ENCODE data around the gene TIGD6. TPM values are rescaled to one million over a fixed set of nuclear protein-coding genes. Genes with fewer than 3 reads are reported as not detected.

The TIGD6 gene
- total RNA-seq, 2 experiments from 2014 or later: 2.6 to 3.4 TPM

DNA sequence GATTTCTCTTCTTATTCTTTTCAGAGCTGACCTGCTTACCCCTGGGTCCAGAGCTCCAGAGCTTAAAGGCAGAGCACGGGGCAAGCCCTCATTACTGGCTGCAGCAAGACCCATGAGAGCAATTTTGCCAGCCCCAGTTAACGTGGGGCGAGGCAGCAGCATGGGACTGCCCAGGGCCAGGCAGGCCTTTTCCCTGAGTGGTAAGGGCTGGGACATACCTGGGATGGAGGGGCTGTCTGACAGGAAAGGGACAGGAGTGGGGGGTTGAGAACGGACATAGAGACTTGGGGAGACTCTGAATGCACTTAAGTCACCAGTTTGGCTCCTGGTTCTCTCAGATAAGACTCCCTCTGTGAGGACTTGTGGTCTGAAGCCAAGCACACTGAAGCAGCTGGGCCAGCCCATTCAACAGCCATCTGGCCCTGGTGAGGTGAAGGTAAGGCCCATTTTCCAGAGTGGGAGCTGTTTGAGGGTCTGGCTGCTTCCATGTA, 26.3 kb upstream of the TIGD6 start:
- ATAC-seq (ENCODE audit: low read depth): no peak
- peaks cover 30% of the 10 kb centered on the region for H3K36me3 Mint-ChIP-seq
- POLR2A ChIA-PET: interaction anchor here (0.6 to 1.0 kb wide), 2 partner anchors 26 kb away, joined by 3 read pairs; partner anchors contain the start of genes HMGXB3 and TIGD6

DNA sequence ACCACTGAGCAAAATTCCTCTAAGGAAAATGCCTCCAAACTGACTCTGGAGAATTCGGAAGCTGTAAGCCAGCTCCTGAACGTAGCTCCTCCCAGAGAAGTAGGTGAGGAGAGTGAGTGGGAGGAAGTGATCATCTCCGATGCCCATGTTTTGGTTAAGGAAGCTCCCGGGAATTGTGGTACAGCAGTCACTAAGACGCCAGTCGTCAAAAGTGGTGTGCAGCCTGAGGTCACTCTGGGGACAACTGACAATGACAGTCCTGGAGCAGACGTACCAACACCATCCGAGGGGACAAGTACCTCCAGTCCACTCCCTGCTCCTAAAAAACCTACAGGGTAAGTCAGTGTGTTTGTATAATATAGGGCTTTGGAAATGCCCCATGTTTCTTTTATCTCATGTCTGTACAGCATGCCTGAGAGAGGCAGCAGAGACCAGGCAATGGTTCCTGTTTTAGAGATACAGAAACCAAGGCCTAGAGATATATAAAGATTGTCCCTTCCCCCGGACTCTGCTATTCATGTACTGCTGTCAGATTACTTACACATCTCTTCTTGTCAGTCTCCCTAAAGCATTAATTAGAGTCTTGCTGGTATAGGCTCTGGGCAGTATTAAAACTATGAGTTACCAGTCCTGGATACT, 24.0 kb upstream of the TIGD6 start:
- H3K27ac Mint-ChIP-seq: no peak overlapping the region
- no peak overlapping the region for H3K4me3 Mint-ChIP-seq
- no peaks in the 10 kb centered on the region for H3K27me3 Mint-ChIP-seq
- no peak for ATAC-seq (ENCODE audit: low read depth)
- no peaks in the 10 kb centered on the region for H3K9me3 Mint-ChIP-seq
- H3K4me1 Mint-ChIP-seq: peaks cover 16% of the 10 kb centered on the region
- no peak for DNase-seq
- H3K36me3 Mint-ChIP-seq: peaks cover 38% of the 10 kb centered on the region
- POLR2A ChIA-PET: no interaction called here

More for the DNA sequence above, 26.3 kb upstream of the TIGD6 start:
- H3K27ac Mint-ChIP-seq: no peak overlapping the region
- H3K4me1 Mint-ChIP-seq: peaks cover 6% of the 10 kb centered on the region
- no peaks in the 10 kb centered on the region for H3K9me3 Mint-ChIP-seq
- no peak overlapping the region for H3K4me3 Mint-ChIP-seq
- no peak for DNase-seq
- no peaks in the 10 kb centered on the region for H3K27me3 Mint-ChIP-seq

- H3K36me3 Mint-ChIP-seq: peaks cover 47% of the 10 kb centered on the region
- H3K4me3 Mint-ChIP-seq: no peak overlapping the region
- no peak overlapping the region for H3K27ac Mint-ChIP-seq
- no peaks in the 10 kb centered on the region for H3K27me3 Mint-ChIP-seq
- no peaks in the 10 kb centered on the region for H3K9me3 Mint-ChIP-seq
- ATAC-seq (ENCODE audit: low read depth) (no peak), DNase-seq (no peak)
- peaks cover 16% of the 10 kb centered on the region for H3K4me1 Mint-ChIP-seq
- POLR2A ChIA-PET: interaction anchor here (0.6 kb wide), 1 partner anchor 23 kb away, joined by 3 read pairs; no protein-coding TSS in a partner anchor
These were observed 22.7 kb upstream of the TIGD6 start for GRCh38 chr5:150023136-150023535.

DNA sequence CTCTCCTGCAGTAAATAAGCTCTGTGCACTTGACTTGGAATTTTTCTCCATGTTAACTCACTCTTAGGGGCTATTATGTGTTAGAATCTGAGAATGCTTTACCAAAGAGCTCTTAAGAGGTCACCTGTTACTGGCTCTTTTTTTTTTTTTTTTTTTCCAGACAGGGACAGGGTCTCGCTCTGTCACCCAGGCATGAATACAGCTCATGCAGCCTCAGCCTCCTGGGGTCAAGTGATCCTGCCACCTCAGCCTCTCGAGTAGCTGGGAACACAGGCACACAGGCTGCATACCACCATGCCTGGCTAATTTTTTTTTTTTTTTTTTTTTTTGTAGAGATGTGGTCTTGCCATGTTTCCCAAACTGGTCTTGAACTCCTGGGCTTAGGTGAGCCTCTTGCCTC, 22.2 kb upstream of the TIGD6 start:
- H3K27ac Mint-ChIP-seq: no peak overlapping the region
- no peaks in the 10 kb centered on the region for H3K27me3 Mint-ChIP-seq
- POLR2A ChIA-PET: interaction anchor here (0.6 kb wide), 1 partner anchor 23 kb away, joined by 3 read pairs; no protein-coding TSS in a partner anchor
- ATAC-seq (ENCODE audit: low read depth) (no peak), DNase-seq (no peak)
- peaks cover 16% of the 10 kb centered on the region for H3K4me1 Mint-ChIP-seq
- no peaks in the 10 kb centered on the region for H3K9me3 Mint-ChIP-seq
- peaks cover 45% of the 10 kb centered on the region for H3K36me3 Mint-ChIP-seq
- H3K4me3 Mint-ChIP-seq: no peak overlapping the region

DNA sequence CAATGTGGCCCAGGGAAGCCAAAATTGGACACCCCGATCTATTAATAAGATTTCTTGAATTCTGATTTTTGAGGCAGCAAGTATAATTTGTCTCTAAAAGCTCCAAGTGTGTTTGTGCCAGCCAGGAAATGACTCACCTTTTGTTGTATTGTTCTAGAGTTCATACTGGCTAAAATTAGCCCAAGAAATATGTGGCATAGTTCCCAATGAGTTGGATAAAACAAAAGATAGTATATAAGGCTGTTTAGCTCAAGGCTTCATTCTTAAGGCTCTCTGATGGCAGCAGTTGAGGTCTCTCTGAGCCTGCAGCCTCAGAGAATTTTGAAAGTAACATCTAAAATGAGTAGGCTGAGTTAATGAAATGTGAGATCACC, 21.7 kb upstream of the TIGD6 start:
- H3K4me3 Mint-ChIP-seq: no peak overlapping the region
- H3K4me1 Mint-ChIP-seq: peaks cover 16% of the 10 kb centered on the region
- DNase-seq (no peak), ATAC-seq (ENCODE audit: low read depth) (no peak)
- no peaks in the 10 kb centered on the region for H3K27me3 Mint-ChIP-seq
- POLR2A ChIA-PET: no interaction called here
- peaks cover 45% of the 10 kb centered on the region for H3K36me3 Mint-ChIP-seq
- no peak overlapping the region for H3K27ac Mint-ChIP-seq
- no peaks in the 10 kb centered on the region for H3K9me3 Mint-ChIP-seq

- Mint-ChIP-seq H3K36me3 (peaks cover 45% of the 10 kb centered on the region), H3K27ac (no peak overlapping the region), H3K4me3 (no peak overlapping the region), H3K27me3 (no peaks in the 10 kb centered on the region), H3K4me1 (peaks cover 16% of the 10 kb centered on the region), H3K9me3 (no peaks in the 10 kb centered on the region)
- POLR2A ChIA-PET: interaction anchor here (0.7 to 0.9 kb wide), 2 partner anchors 15 to 23 kb away, joined by 3 read pairs; no protein-coding TSS in a partner anchor
- ATAC-seq (ENCODE audit: low read depth) (no peak), DNase-seq (no peak)
These were observed 21.2 kb upstream of the TIGD6 start for GRCh38 chr5:150021491-150022157.

GRCh38 chr5:150020249-150020648, 19.8 kb upstream of the TIGD6 start:
- no peak for ATAC-seq (ENCODE audit: low read depth)
- POLR2A ChIA-PET: interaction anchor here (0.6 to 1.2 kb wide), 3 partner anchors 20 to 469 kb away, joined by 3 to 4 read pairs (median 4); partner anchors contain the start of genes CSNK1A1, HMGXB3 and TIGD6
- peaks cover 16% of the 10 kb centered on the region for H3K4me1 Mint-ChIP-seq
- H3K27ac Mint-ChIP-seq: peak overlapping the region; percentile 77
- H3K27me3 Mint-ChIP-seq: no peaks in the 10 kb centered on the region
- peaks cover 6% of the 10 kb centered on the region for H3K9me3 Mint-ChIP-seq
- H3K4me3 Mint-ChIP-seq: no peak overlapping the region
- DNase-seq: no peak
- H3K36me3 Mint-ChIP-seq: peaks cover 53% of the 10 kb centered on the region

DNA sequence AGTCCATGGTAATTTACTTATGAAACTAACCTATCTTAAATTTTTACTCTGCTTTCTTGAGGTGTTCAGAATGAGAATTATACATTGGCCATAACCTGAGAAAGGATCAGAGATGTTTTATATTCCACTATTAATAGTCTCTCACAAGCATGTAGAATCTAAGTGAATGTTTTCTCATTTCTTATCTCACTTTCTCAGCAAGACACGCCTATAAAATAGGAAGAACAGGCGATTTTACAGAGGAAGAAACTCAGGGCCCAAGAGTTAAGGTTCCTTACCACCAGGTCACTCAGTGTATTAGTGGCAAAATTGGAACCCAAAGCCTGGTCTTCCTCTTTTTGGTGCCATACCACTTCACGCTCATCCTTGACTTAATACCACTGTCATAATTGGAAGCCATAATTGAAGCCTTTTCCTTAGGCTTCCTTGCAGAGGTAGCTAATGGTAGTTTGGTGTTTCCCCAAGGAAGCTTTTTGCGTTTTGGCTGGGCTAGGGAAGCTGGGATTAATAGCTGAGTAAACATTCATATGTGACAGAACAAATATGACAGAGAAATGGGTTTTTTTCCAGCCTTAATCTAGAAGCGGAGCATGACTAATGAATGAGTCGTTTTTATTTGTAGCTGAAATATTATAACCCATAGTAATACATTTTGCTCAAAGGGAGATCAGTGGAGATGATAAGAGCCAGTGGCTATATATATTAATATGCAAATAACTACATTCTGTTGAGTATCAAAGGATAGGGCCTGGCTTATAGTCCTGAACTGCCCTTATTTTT, 17.0 kb upstream of the TIGD6 start:
- no peak for ATAC-seq (ENCODE audit: low read depth)
- peaks cover 71% of the 10 kb centered on the region for H3K36me3 Mint-ChIP-seq
- no peak overlapping the region for H3K27ac Mint-ChIP-seq
- H3K4me3 Mint-ChIP-seq: no peak overlapping the region
- DNase-seq: no peak
- peaks cover 6% of the 10 kb centered on the region for H3K9me3 Mint-ChIP-seq
- no peaks in the 10 kb centered on the region for H3K27me3 Mint-ChIP-seq
- POLR2A ChIA-PET: no interaction called here
- peaks cover 16% of the 10 kb centered on the region for H3K4me1 Mint-ChIP-seq

GRCh38 chr5:150016537-150016936, 16.1 kb upstream of the TIGD6 start:
- no peak for ATAC-seq (ENCODE audit: low read depth)
- Mint-ChIP-seq H3K27me3 (no peaks in the 10 kb centered on the region), H3K4me3 (no peak overlapping the region), H3K36me3 (peaks cover 68% of the 10 kb centered on the region), H3K9me3 (peaks cover 6% of the 10 kb centered on the region), H3K27ac (no peak overlapping the region), H3K4me1 (peaks cover 8% of the 10 kb centered on the region)
- POLR2A ChIA-PET: interaction anchor here (0.6 kb wide), 1 partner anchor 12 kb away, joined by 5 read pairs; no protein-coding TSS in a partner anchor
- no peak for DNase-seq

DNA sequence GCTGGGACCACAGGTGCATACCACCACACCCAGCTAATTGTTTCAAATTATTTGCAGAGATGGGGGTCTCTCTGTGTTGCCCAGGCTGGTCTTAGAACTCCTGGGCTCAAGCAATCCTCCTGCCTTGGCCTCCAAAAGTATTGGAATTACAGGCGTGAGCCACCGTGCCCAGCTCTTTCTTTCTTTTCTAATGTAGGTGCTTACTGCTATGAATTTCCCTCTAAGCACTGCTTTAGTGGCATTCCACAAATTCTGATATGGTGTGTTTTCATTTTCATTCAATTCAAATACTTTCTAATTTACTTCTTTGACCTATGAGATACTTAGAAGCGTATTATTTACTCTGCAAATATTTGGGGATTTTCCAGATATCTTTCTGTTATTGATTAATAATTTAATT, 15.0 kb upstream of the TIGD6 start:
- Mint-ChIP-seq H3K4me1 (peaks cover 6% of the 10 kb centered on the region), H3K27me3 (no peaks in the 10 kb centered on the region), H3K4me3 (no peak overlapping the region), H3K9me3 (peaks cover 6% of the 10 kb centered on the region), H3K36me3 (peaks cover 68% of the 10 kb centered on the region), H3K27ac (no peak overlapping the region)
- ATAC-seq (ENCODE audit: low read depth) (no peak), DNase-seq (no peak)
- POLR2A ChIA-PET: no interaction called here

GRCh38 chr5:150014456-150014855, 14.0 kb upstream of the TIGD6 start:
- H3K9me3 Mint-ChIP-seq: peaks cover 6% of the 10 kb centered on the region
- POLR2A ChIA-PET: no interaction called here
- no peak overlapping the region for H3K27ac Mint-ChIP-seq
- ATAC-seq (ENCODE audit: low read depth) (no peak), DNase-seq (no peak)
- H3K4me3 Mint-ChIP-seq: no peak overlapping the region
- peaks cover 65% of the 10 kb centered on the region for H3K36me3 Mint-ChIP-seq
- H3K4me1 Mint-ChIP-seq: no peaks in the 10 kb centered on the region
- no peaks in the 10 kb centered on the region for H3K27me3 Mint-ChIP-seq

GRCh38 chr5:150013931-150014330, 13.5 kb upstream of the TIGD6 start:
- peaks cover 60% of the 10 kb centered on the region for H3K36me3 Mint-ChIP-seq
- H3K4me3 Mint-ChIP-seq: no peak overlapping the region
- no peaks in the 10 kb centered on the region for H3K27me3 Mint-ChIP-seq
- H3K9me3 Mint-ChIP-seq: peaks cover 6% of the 10 kb centered on the region
- H3K4me1 Mint-ChIP-seq: no peaks in the 10 kb centered on the region
- no peak overlapping the region for H3K27ac Mint-ChIP-seq
- ATAC-seq (ENCODE audit: low read depth) (no peak), DNase-seq (no peak)
- POLR2A ChIA-PET: no interaction called here

DNA sequence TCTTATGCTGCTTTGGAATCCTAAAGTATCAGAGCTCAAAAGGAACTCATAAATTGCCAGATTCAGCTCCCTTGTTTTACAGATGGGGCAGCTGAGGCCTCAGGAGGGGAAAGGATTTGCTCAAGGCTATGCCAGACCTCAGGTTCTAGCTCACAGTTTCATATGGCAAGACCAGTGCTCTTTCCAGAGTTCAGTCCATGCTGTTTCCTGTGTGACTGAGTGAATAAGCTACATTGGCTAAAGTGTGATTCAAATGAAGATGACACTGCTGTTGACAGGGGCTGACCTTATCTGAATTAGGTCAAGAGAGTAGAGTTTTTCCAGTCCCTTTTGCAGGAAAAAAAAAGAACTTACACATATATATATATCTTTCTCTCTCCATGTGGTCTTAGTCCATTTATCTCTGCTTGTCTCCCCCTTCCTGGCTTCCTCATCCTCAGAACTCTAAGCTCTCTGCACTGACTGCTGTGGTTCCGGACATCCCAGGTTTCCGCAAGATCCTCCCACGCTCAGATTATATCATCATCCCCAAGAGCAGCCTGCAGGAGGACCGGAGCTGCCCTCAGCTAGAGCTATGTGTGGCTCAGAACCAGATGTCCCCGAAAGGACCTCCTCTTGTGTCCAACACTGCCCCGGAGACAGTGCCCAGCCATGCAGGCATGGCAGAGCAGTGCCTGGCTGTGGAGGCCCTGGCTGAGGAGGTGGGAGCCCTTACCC, 9.4 kb upstream of the TIGD6 start:
- POLR2A ChIA-PET: no interaction called here
- H3K4me3 Mint-ChIP-seq: no peak overlapping the region
- ATAC-seq (ENCODE audit: low read depth) (no peak), DNase-seq (no peak)
- H3K36me3 Mint-ChIP-seq: peaks cover 57% of the 10 kb centered on the region
- no peaks in the 10 kb centered on the region for H3K27me3 Mint-ChIP-seq
- H3K27ac Mint-ChIP-seq: no peak overlapping the region
- peaks cover 5% of the 10 kb centered on the region for H3K4me1 Mint-ChIP-seq
- no peaks in the 10 kb centered on the region for H3K9me3 Mint-ChIP-seq

Measured in activated naive CD8-positive, alpha-beta T cell treated with anti-CD3 and anti-CD28 coated beads, Interleukin-2, amount 10 ng/mL, durations not matched to agents 7 days and 5 days (primary cell).